Immature natural killer cell (primary cell): Measurements from ENCODE around the gene PDCL2. TPM values are rescaled to one million over a fixed set of nuclear protein-coding genes. Genes with fewer than 3 reads are reported as not detected.
"Not testable (repeated sequence)": the region's sequence is repeated elsewhere in the genome, so short reads cannot be mapped to it uniquely, and the experiment has no call there.

Experiments
- DNase-seq, 3 donors: peaks; one replicate each; pipeline ENCODE4 v3.0.0; 2022; ENCODE audit warnings: mixed read lengths in 1 of 3
- H3K27ac Mint-ChIP-seq, 6 donors: one replicate each; pipeline ENCODE4 v1.8.0; 2020; ENCODE audit warnings: mixed read lengths in 6 of 6, mild to moderate bottlenecking in 5 of 6, inconsistent platforms in 4 of 6, moderate library complexity in 3 of 6
- H3K27me3 Mint-ChIP-seq, 3 donors: one replicate each; pipeline ENCODE4 v1.8.0; 2020 to 2021; ENCODE audit warnings: low read depth in 3 of 3, mild to moderate bottlenecking in 3 of 3, mixed read lengths in 3 of 3, moderate library complexity in 3 of 3, inconsistent platforms in 1 of 3
- H3K36me3 Mint-ChIP-seq, 3 donors: one replicate each; pipeline ENCODE4 v1.8.0; 2020; ENCODE audit warnings: mixed read lengths in 3 of 3, inconsistent platforms in 2 of 3, mild to moderate bottlenecking in 2 of 3
- H3K4me1 Mint-ChIP-seq, 2 donors: one replicate each; pipeline ENCODE4 v1.8.0; 2020; ENCODE audit warnings: inconsistent platforms in 2 of 2, mild to moderate bottlenecking in 2 of 2, mixed read lengths in 2 of 2, moderate library complexity in 1 of 2
- H3K4me3 Mint-ChIP-seq, 5 donors: one replicate each; pipeline ENCODE4 v1.8.0; 2020; ENCODE audit warnings: mild to moderate bottlenecking in 5 of 5, mixed read lengths in 5 of 5, inconsistent platforms in 3 of 5, moderate library complexity in 3 of 5
- H3K9me3 Mint-ChIP-seq, 6 donors: one replicate each; pipeline ENCODE4 v1.8.0; 2020; ENCODE audit warnings: mild to moderate bottlenecking in 6 of 6, mixed read lengths in 6 of 6, inconsistent platforms in 4 of 6, moderate library complexity in 3 of 6
- polyA plus RNA-seq, 3 donors: library from polyadenylated mRNA; unstranded; fragments of 300-500 nt; fragmentation: Illumina TruSeq; gene quantifications; one replicate each; pipeline ENCODE4 v1.2.3, GENCODE V29; 2021

PDCL2 gene
- polyA plus RNA-seq = not detected

- no peak within 1 kb of the TSS for H3K4me3 Mint-ChIP-seq
- no peak within 1 kb of the TSS for H3K27ac Mint-ChIP-seq
- H3K4me1 Mint-ChIP-seq = no peaks in the 10 kb centered on the region
- no peaks in the 10 kb centered on the region for H3K36me3 Mint-ChIP-seq
- peaks cover 0 to 9% (median 3%) of the 10 kb centered on the region in 3 donors for H3K27me3 Mint-ChIP-seq
- DNase-seq = no peak
- no peaks in the 10 kb centered on the region for H3K9me3 Mint-ChIP-seq
Measured at GRCh38 chr4:55592014-55592413, at the start of gene PDCL2. Gene PDCL2, minus strand, starts transcription at chr4:55592245. Its CDS starts 136 bp downstream, at chr4:55592109.

GRCh38 chr4:55637272-55637820 is 45.3 kb upstream of the PDCL2 start:
- no peak overlapping the region for H3K4me3 Mint-ChIP-seq
- H3K4me1 Mint-ChIP-seq = peaks cover 6% of the 10 kb centered on the region in 2 donors
- H3K27me3 Mint-ChIP-seq = peaks cover 16 to 26% (median 25%) of the 10 kb centered on the region in 3 donors

GRCh38 chr4:55636656-55636999 is 44.6 kb upstream of the PDCL2 start:
- Mint-ChIP-seq H3K4me1 (peaks cover 6% of the 10 kb centered on the region in 2 donors), H3K4me3 (peak overlapping the region in 3 of 5 donors; percentile 8 to 60 (median 46)), H3K9me3 (peaks cover 0 to 2% (median under 1%) of the 10 kb centered on the region in 6 donors), H3K27ac (no peak overlapping the region), H3K36me3 (peaks cover 0 to 2% (median 0%) of the 10 kb centered on the region in 3 donors), H3K27me3 (peaks cover 16 to 28% (median 28%) of the 10 kb centered on the region in 3 donors)
- DNase-seq = no peak

More at GRCh38 chr4:55637272-55637820, 45.3 kb upstream of the PDCL2 start:
- DNase-seq = no peak
- no peak overlapping the region for H3K27ac Mint-ChIP-seq
- peaks cover 0 to 2% (median 0%) of the 10 kb centered on the region in 3 donors for H3K36me3 Mint-ChIP-seq
- H3K9me3 Mint-ChIP-seq = peaks cover 0 to 2% (median 0%) of the 10 kb centered on the region in 6 donors

GRCh38 chr4:55635741-55636655 is 44.0 kb upstream of the PDCL2 start, which contains the start of gene NMU:
Gene NMU, minus strand, starts transcription at chr4:55636298. Its CDS starts 106 bp downstream, at chr4:55636192.
- H3K9me3 Mint-ChIP-seq = peaks cover 0 to 4% (median under 1%) of the 10 kb centered on the region in 6 donors
- H3K36me3 Mint-ChIP-seq = peaks cover 0 to 2% (median 0%) of the 10 kb centered on the region in 3 donors
- H3K27ac Mint-ChIP-seq = no peak within 1 kb of the TSS
- peaks cover 16 to 32% (median 29%) of the 10 kb centered on the region in 3 donors for H3K27me3 Mint-ChIP-seq
- peak within 1 kb of the TSS in 3 of 5 donors; percentile 8 to 60 (median 46) for H3K4me3 Mint-ChIP-seq
- H3K4me1 Mint-ChIP-seq = peaks cover 6% of the 10 kb centered on the region in 2 donors
- no peak for DNase-seq

- no peak overlapping the region for H3K27ac Mint-ChIP-seq
- peaks cover 0 to 2% (median 0%) of the 10 kb centered on the region in 3 donors for H3K36me3 Mint-ChIP-seq
- H3K4me1 Mint-ChIP-seq = peaks cover 6% of the 10 kb centered on the region in 2 donors
- DNase-seq = no peak
- peak overlapping the region in 1 of 5 donors; percentile 39 for H3K4me3 Mint-ChIP-seq
- H3K27me3 Mint-ChIP-seq = peaks cover 17 to 34% (median 26%) of the 10 kb centered on the region in 3 donors
- peaks cover 0 to 4% (median under 1%) of the 10 kb centered on the region in 6 donors for H3K9me3 Mint-ChIP-seq
Measured at GRCh38 chr4:55635282-55635681, 43.2 kb upstream of the PDCL2 start.

GRCh38 chr4:55634417-55635128 is 42.5 kb upstream of the PDCL2 start:
- Mint-ChIP-seq H3K9me3 (peaks cover 0 to 4% (median under 1%) of the 10 kb centered on the region in 6 donors), H3K36me3 (peaks cover 0 to 2% (median 0%) of the 10 kb centered on the region in 3 donors), H3K4me3 (peak overlapping the region in 1 of 5 donors; percentile 39), H3K27me3 (peaks cover 13 to 35% (median 23%) of the 10 kb centered on the region in 3 donors), H3K4me1 (peaks cover 6% of the 10 kb centered on the region in 2 donors), H3K27ac (no peak overlapping the region)
- no peak for DNase-seq

GRCh38 chr4:55633903-55634302 is 41.9 kb upstream of the PDCL2 start:
- Mint-ChIP-seq H3K27me3 (peaks cover 13 to 35% (median 21%) of the 10 kb centered on the region in 3 donors), H3K9me3 (peaks cover 0 to 4% (median under 1%) of the 10 kb centered on the region in 6 donors), H3K27ac (no peak overlapping the region), H3K36me3 (peaks cover 0 to 2% (median 0%) of the 10 kb centered on the region in 3 donors), H3K4me3 (no peak overlapping the region), H3K4me1 (peaks cover 6% of the 10 kb centered on the region in 2 donors)
- DNase-seq = no peak

GRCh38 chr4:55625835-55626234 is 33.8 kb upstream of the PDCL2 start:
- Mint-ChIP-seq H3K27ac (no peak overlapping the region), H3K4me1 (no peaks in the 10 kb centered on the region), H3K27me3 (peaks cover 2 to 9% (median 2%) of the 10 kb centered on the region in 3 donors), H3K9me3 (no peaks in the 10 kb centered on the region), H3K4me3 (no peak overlapping the region), H3K36me3 (no peaks in the 10 kb centered on the region)
- no peak for DNase-seq

- not testable (repeated sequence) for DNase-seq, H3K27ac Mint-ChIP-seq, H3K36me3 Mint-ChIP-seq, H3K4me1 Mint-ChIP-seq, H3K4me3 Mint-ChIP-seq, H3K9me3 Mint-ChIP-seq, H3K27me3 Mint-ChIP-seq
Measured at GRCh38 chr4:55624063-55624462, 32.0 kb upstream of the PDCL2 start.

- Mint-ChIP-seq H3K36me3 (no peaks in the 10 kb centered on the region), H3K4me3 (no peak overlapping the region), H3K27me3 (peaks cover 2 to 4% (median 3%) of the 10 kb centered on the region in 3 donors), H3K27ac (no peak overlapping the region), H3K4me1 (no peaks in the 10 kb centered on the region), H3K9me3 (peaks cover 0 to 2% (median 0%) of the 10 kb centered on the region in 6 donors)
- DNase-seq = no peak
Measured at GRCh38 chr4:55618546-55619143, 26.6 kb upstream of the PDCL2 start.

- Mint-ChIP-seq H3K4me1 (no peaks in the 10 kb centered on the region), H3K36me3 (no peaks in the 10 kb centered on the region), H3K27ac (no peak overlapping the region), H3K4me3 (no peak overlapping the region), H3K9me3 (peaks cover 0 to 2% (median 0%) of the 10 kb centered on the region in 6 donors), H3K27me3 (peaks cover 2 to 4% (median 4%) of the 10 kb centered on the region in 3 donors)
- no peak for DNase-seq
Measured at GRCh38 chr4:55617587-55618197, 25.6 kb upstream of the PDCL2 start.

GRCh38 chr4:55615008-55615407 is 23.0 kb upstream of the PDCL2 start:
- peaks cover 2 to 4% (median 4%) of the 10 kb centered on the region in 3 donors for H3K27me3 Mint-ChIP-seq
- no peaks in the 10 kb centered on the region for H3K36me3 Mint-ChIP-seq
- no peak overlapping the region for H3K4me3 Mint-ChIP-seq
- H3K9me3 Mint-ChIP-seq = peaks cover 0 to 2% (median 0%) of the 10 kb centered on the region in 6 donors
- no peak overlapping the region for H3K27ac Mint-ChIP-seq
- no peaks in the 10 kb centered on the region for H3K4me1 Mint-ChIP-seq
- DNase-seq = no peak

- H3K27ac Mint-ChIP-seq = no peak overlapping the region
- no peaks in the 10 kb centered on the region for H3K36me3 Mint-ChIP-seq
- no peaks in the 10 kb centered on the region for H3K9me3 Mint-ChIP-seq
- peaks cover 2 to 4% (median 3%) of the 10 kb centered on the region in 3 donors for H3K27me3 Mint-ChIP-seq
- no peak for DNase-seq
- no peak overlapping the region for H3K4me3 Mint-ChIP-seq
- peaks cover 0 to 8% of the 10 kb centered on the region in 2 donors for H3K4me1 Mint-ChIP-seq
Measured at GRCh38 chr4:55613621-55614020, 21.6 kb upstream of the PDCL2 start.
